Immature natural killer cell (primary cell): Measurements from ENCODE around the gene AKR7A2. TPM values are rescaled to one million over a fixed set of nuclear protein-coding genes. Genes with fewer than 3 reads are reported as not detected.

Experiments used
- DNase-seq, 3 donors: peaks; one replicate each; pipeline ENCODE4 v3.0.0; 2022; ENCODE audit warnings: mixed read lengths in 1 of 3
- H3K27ac Mint-ChIP-seq, 6 donors: one replicate each; pipeline ENCODE4 v1.8.0; 2020; ENCODE audit warnings: mixed read lengths in 6 of 6, mild to moderate bottlenecking in 5 of 6, inconsistent platforms in 4 of 6, moderate library complexity in 3 of 6
- H3K27me3 Mint-ChIP-seq, 3 donors: one replicate each; pipeline ENCODE4 v1.8.0; 2020 to 2021; ENCODE audit warnings: low read depth in 3 of 3, mild to moderate bottlenecking in 3 of 3, mixed read lengths in 3 of 3, moderate library complexity in 3 of 3, inconsistent platforms in 1 of 3
- H3K36me3 Mint-ChIP-seq, 3 donors: one replicate each; pipeline ENCODE4 v1.8.0; 2020; ENCODE audit warnings: mixed read lengths in 3 of 3, inconsistent platforms in 2 of 3, mild to moderate bottlenecking in 2 of 3
- H3K4me1 Mint-ChIP-seq, 2 donors: one replicate each; pipeline ENCODE4 v1.8.0; 2020; ENCODE audit warnings: inconsistent platforms in 2 of 2, mild to moderate bottlenecking in 2 of 2, mixed read lengths in 2 of 2, moderate library complexity in 1 of 2
- H3K4me3 Mint-ChIP-seq, 5 donors: one replicate each; pipeline ENCODE4 v1.8.0; 2020; ENCODE audit warnings: mild to moderate bottlenecking in 5 of 5, mixed read lengths in 5 of 5, inconsistent platforms in 3 of 5, moderate library complexity in 3 of 5
- H3K9me3 Mint-ChIP-seq, 6 donors: one replicate each; pipeline ENCODE4 v1.8.0; 2020; ENCODE audit warnings: mild to moderate bottlenecking in 6 of 6, mixed read lengths in 6 of 6, inconsistent platforms in 4 of 6, moderate library complexity in 3 of 6
- polyA plus RNA-seq, 3 donors: library from polyadenylated mRNA; unstranded; fragments of 300-500 nt; fragmentation: Illumina TruSeq; gene quantifications; one replicate each; pipeline ENCODE4 v1.2.3, GENCODE V29; 2021

The AKR7A2 gene
- polyA plus RNA-seq, 3 donors from 2014 or later = 130 to 217 (median 153) TPM

DNA sequence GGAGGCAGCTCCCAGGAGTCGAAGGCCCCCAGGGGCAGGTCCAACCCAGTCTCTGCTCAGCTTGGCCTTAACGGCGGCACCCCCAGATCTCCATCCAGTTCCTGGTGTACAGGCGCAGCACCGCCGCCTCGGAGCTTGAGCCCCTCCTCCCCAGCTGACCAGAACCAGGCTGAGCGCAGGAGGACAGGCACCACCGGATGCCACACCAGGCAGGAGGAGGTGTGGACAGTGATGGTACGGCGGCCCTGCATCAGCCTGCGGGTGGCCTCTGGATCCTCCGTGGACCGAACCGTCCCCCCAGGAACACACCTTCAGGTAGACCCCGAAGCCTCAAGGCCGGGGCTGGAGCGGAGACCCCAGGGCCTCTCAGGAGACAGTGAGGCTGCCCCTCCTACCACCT lies 16.5 kb upstream of the AKR7A2 start:
- Mint-ChIP-seq H3K27ac (no peak overlapping the region), H3K36me3 (peaks cover 0 to 6% (median 3%) of the 10 kb centered on the region in 3 donors), H3K4me3 (no peak overlapping the region), H3K9me3 (no peaks in the 10 kb centered on the region), H3K4me1 (no peaks in the 10 kb centered on the region), H3K27me3 (peaks cover 12 to 23% (median 18%) of the 10 kb centered on the region in 3 donors)
- no peak for DNase-seq

DNA sequence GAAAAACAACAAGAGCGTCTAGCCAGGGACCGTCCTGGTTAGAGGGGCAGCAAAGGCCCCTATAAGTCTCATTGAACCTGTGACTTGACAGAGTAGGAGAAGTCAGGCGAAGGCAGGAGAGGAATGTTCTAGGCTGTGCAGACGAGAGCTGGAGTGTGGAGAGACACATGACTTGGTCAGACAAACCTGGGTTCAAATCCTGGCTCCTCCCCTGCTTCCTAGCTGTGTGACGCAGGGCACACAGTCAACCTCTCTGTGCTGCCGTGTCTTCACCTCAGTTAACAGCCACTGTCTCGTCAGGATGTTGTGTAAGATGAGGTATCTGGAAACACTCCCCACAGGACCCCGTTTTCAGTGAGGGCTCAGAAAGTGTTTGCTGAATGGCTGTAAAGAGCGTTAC lies 15.8 kb upstream of the AKR7A2 start:
- no peaks in the 10 kb centered on the region for H3K4me1 Mint-ChIP-seq
- H3K27me3 Mint-ChIP-seq = peaks cover 15 to 23% (median 18%) of the 10 kb centered on the region in 3 donors
- no peaks in the 10 kb centered on the region for H3K9me3 Mint-ChIP-seq
- no peak overlapping the region for H3K4me3 Mint-ChIP-seq
- peaks cover 0 to 6% (median 4%) of the 10 kb centered on the region in 3 donors for H3K36me3 Mint-ChIP-seq
- no peak overlapping the region for H3K27ac Mint-ChIP-seq
- no peak for DNase-seq

DNA sequence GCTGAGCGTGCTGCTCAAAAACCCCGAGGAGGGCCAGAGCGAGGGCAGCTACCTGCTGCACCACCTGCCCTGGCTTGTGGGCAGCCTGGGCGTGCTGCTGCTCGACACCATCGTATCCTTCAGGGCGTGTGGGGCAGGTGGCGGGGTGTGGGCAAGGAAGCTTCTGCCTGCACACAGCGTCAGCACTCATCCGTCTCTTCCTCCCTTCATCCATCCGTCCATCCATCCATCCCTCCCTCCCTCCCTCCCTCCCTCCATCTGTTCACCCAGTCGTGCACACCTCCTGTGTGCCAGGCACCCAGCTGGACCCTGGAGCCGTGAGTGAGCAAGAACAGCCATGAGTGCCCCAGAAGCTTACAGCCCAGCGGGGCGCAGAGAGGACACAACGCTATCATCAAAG lies 15.4 kb upstream of the AKR7A2 start:
- no peaks in the 10 kb centered on the region for H3K4me1 Mint-ChIP-seq
- no peak for DNase-seq
- H3K27me3 Mint-ChIP-seq = peaks cover 18 to 23% (median 18%) of the 10 kb centered on the region in 3 donors
- H3K4me3 Mint-ChIP-seq = no peak overlapping the region
- no peak overlapping the region for H3K27ac Mint-ChIP-seq
- H3K36me3 Mint-ChIP-seq = peaks cover 0 to 7% (median 6%) of the 10 kb centered on the region in 3 donors
- H3K9me3 Mint-ChIP-seq = no peaks in the 10 kb centered on the region

DNA sequence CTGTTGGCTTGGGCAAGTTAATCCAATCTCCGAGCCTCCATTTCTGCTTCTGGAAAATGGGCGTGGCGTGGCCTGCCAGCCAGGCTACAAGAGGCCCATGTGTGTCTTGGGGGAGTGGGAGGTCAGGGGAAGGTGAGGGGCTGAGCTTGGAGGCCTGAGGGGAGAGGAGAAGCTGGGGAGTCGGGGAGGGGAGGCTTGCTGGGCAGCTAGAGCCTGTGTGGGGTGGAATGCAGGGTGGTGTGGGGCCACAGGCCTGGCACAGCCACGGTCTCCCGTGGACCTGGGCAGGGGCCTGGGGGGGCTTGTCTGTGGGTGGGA lies 14.8 kb upstream of the AKR7A2 start:
- H3K9me3 Mint-ChIP-seq = no peaks in the 10 kb centered on the region
- H3K4me3 Mint-ChIP-seq = no peak overlapping the region
- no peak overlapping the region for H3K27ac Mint-ChIP-seq
- H3K36me3 Mint-ChIP-seq = peaks cover 0 to 7% (median 6%) of the 10 kb centered on the region in 3 donors
- H3K4me1 Mint-ChIP-seq = no peaks in the 10 kb centered on the region
- peaks cover 16 to 26% (median 21%) of the 10 kb centered on the region in 3 donors for H3K27me3 Mint-ChIP-seq
- DNase-seq = no peak

DNA sequence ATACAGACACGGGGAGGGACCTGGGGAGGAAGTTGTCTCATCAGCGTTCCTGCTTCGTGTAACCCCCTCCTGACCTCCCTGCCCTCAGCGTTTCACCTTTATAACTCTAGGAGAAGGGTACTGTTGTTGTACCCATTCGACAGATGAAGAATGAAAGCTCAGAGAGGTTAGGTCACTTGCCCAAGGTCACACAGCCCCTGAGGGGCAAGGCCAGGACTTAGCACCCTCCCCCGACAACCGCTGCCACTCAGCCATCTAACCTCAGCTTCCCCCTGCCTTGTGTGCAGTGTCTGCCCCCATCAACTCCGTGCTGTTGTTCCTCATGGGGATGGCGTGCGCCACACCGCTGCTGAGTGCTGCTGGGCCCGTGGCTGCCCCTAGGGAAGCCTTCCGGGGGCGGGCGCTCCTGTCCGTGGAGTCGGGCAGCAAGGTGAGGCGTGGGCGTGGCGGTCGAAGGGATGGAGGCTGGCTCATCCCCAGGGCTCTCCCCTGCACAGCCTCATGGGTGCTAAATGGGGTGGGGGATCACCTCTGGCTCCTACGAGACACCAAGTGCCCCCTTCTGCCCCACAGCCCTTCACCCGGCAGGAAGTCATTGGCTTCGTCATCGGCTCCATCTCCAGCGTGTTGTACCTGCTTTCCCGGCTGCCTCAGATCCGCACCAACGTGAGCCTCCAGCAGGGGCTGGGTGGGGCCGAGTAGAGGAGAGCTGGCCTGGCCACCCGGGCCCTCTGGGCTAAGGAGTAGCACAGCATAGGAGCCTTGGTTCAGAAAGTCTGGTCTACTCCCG lies 14.2 kb upstream of the AKR7A2 start:
- H3K27me3 Mint-ChIP-seq = peaks cover 16 to 26% (median 22%) of the 10 kb centered on the region in 3 donors
- no peak for DNase-seq
- H3K36me3 Mint-ChIP-seq = peaks cover 0 to 8% (median 7%) of the 10 kb centered on the region in 3 donors
- no peaks in the 10 kb centered on the region for H3K9me3 Mint-ChIP-seq
- no peaks in the 10 kb centered on the region for H3K4me1 Mint-ChIP-seq
- H3K4me3 Mint-ChIP-seq = no peak overlapping the region
- no peak overlapping the region for H3K27ac Mint-ChIP-seq

DNA sequence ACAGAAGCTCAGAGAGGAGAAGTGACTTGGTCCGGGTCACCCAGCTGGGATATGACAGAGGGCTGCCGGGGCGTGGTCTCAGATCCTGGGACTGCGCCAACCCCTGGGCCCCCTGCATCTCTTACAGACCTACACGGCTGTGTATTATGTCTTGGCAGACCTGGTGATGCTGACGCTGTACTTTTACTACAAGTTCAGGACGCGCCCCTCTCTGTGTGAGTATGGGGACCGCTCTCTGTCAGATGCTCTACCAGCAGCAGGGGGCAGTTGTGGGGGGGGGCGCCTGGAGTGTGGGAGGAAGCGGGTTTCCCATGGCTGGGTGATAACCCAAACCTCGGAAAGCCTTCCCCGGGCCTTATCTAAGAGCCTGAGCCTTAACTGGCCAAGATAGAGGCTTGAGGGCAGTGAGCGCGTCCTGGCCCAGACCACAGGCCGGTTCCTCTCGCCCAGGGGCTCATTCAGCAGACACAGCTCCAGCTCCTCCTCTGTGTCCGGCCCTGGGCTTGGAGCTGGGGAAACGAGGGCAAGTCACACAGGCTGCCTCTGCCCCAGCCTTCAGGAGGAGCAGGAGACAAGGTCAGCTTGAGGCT lies 13.5 kb upstream of the AKR7A2 start:
- Mint-ChIP-seq H3K27me3 (peaks cover 16 to 26% (median 25%) of the 10 kb centered on the region in 3 donors), H3K27ac (no peak overlapping the region), H3K9me3 (no peaks in the 10 kb centered on the region), H3K36me3 (peaks cover 0 to 9% (median 7%) of the 10 kb centered on the region in 3 donors), H3K4me1 (no peaks in the 10 kb centered on the region), H3K4me3 (no peak overlapping the region)
- DNase-seq = no peak

DNA sequence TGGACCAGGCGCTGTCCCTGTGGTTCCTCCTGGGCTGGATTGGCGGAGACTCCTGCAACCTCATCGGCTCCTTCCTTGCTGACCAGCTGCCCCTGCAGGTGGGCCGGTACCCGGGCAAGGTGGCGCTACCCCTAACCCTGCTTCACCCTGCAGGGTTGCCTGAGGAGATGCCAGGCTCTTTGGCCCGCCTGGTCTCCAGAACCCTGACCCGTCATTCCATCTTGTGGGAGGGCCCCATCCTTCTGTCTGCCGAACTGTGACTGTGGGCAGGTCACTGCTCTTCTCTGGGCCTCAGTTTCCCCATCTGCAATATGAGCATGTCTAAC lies 12.7 kb upstream of the AKR7A2 start:
- no peaks in the 10 kb centered on the region for H3K4me1 Mint-ChIP-seq
- no peaks in the 10 kb centered on the region for H3K9me3 Mint-ChIP-seq
- no peak for DNase-seq
- H3K4me3 Mint-ChIP-seq = no peak overlapping the region
- peak overlapping the region in 1 of 6 donors; percentile 65 for H3K27ac Mint-ChIP-seq
- H3K27me3 Mint-ChIP-seq = peaks cover 11 to 26% (median 25%) of the 10 kb centered on the region in 3 donors
- peaks cover 0 to 8% (median 7%) of the 10 kb centered on the region in 3 donors for H3K36me3 Mint-ChIP-seq

DNA sequence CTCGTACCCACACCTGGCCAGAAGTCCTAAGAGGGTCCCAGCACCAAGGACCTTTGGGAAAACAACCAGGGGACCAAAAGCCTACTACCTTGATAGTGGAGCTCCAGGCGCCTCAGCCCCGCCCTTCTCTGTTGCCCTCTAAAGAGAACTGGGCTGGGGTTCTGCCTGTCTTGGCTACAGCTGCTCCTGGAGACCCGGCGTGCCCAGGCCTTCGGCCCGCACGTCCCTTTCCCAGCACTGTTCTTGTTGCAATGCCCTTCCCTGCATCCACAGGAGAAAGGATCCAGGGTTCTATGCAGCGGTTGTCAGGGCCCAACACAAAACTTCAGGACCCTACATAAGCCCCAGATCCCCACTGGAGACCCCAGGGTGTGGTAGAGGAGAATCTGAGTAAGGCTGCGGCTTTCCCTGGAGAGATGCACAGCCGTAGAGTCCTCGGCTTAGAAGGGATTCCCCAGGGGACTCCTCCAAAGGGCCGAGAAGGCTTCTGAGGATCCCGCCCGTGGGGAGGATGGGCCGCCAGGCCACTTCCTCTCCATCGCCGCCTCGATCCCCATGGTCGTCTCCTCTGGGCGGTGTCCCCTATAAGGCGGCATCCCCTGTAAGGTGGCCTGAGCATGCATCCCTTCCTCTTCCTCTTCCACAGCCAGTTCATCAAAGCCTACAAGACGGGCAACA lies 12.2 kb upstream of the AKR7A2 start:
- H3K4me3 Mint-ChIP-seq = no peak overlapping the region

DNA sequence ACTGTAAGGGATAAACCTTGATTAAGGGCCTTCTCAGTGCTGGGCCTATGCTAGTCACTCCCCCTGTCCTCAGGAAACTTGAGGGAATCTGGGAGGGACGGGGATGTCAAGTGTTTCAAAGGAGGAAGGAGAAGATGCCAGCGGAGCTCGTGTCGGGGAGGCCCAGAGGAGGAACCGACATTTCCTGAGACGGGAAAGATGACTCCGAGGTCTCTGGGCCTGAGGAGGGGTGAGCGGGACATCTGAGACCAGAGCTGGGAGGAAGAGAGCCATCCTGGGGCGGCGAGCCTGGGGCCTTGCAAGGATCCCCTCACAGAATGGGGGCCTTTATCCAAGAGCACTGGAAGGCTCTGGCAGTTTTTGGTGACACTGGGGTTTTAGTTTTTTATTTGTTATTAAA lies 10.5 kb upstream of the AKR7A2 start:
- DNase-seq = no peak
- Mint-ChIP-seq H3K36me3 (peaks cover 0 to 17% (median 11%) of the 10 kb centered on the region in 3 donors), H3K4me1 (no peaks in the 10 kb centered on the region)

More for the DNA sequence above, 12.2 kb upstream of the AKR7A2 start:
- DNase-seq = no peak
- H3K36me3 Mint-ChIP-seq = peaks cover 0 to 10% (median 6%) of the 10 kb centered on the region in 3 donors
- H3K27ac Mint-ChIP-seq = peak overlapping the region in 1 of 6 donors; percentile 65
- no peaks in the 10 kb centered on the region for H3K9me3 Mint-ChIP-seq
- no peaks in the 10 kb centered on the region for H3K4me1 Mint-ChIP-seq
- H3K27me3 Mint-ChIP-seq = peaks cover 10 to 26% (median 25%) of the 10 kb centered on the region in 3 donors

DNA sequence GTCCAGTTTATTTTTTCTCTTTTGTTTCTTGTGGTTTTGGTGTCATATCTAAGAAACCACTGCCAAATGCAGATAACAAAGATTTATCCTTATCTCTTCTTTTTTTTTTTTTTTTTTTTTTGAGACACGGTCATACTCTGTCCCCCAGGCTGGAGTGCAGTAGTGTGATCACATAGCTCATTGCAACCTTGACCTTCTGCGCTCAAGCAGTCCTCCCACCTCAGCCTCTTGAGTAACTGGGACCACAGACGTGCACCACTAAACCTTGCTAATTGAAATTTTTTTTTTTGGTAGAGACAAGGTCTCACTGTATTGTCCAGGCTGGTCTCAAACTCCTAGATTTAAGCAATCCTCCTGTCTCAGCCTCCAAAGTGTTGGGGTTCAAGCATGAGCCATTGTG lies 9.1 kb upstream of the AKR7A2 start:
- no peaks in the 10 kb centered on the region for H3K9me3 Mint-ChIP-seq
- DNase-seq = no peak
- H3K36me3 Mint-ChIP-seq = peaks cover 0 to 17% (median 11%) of the 10 kb centered on the region in 3 donors
- no peak overlapping the region for H3K27ac Mint-ChIP-seq
- H3K4me1 Mint-ChIP-seq = peaks cover 4 to 9% of the 10 kb centered on the region in 2 donors
- H3K4me3 Mint-ChIP-seq = no peak overlapping the region
- peaks cover 3 to 25% (median 17%) of the 10 kb centered on the region in 3 donors for H3K27me3 Mint-ChIP-seq

More for the DNA sequence above, 10.5 kb upstream of the AKR7A2 start:
- Mint-ChIP-seq H3K27ac (peak overlapping the region in 1 of 6 donors; percentile 8), H3K4me3 (no peak overlapping the region), H3K9me3 (no peaks in the 10 kb centered on the region), H3K27me3 (peaks cover 10 to 25% (median 21%) of the 10 kb centered on the region in 3 donors)

DNA sequence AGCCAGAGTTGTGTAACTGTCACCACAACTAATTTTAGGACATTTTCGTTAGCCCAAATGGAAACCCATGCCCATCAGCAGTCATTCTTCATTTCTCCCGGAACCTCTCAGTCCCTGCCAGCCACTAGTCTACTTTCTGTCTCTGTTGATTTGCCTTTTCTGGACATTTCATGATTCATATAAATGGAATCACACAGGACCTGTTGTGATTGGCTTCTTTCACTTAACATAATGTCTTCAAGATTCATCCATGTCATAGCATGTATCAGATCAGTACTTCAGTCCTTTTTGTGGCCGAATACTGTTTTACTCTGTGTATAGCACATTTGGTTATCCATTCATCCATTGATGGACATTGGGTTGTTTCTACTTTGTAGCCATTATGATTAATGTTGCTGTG lies 7.3 kb upstream of the AKR7A2 start:
- H3K36me3 Mint-ChIP-seq = peaks cover 0 to 17% (median 11%) of the 10 kb centered on the region in 3 donors
- H3K27ac Mint-ChIP-seq = no peak overlapping the region
- peaks cover 1 to 22% (median 10%) of the 10 kb centered on the region in 3 donors for H3K27me3 Mint-ChIP-seq
- no peak overlapping the region for H3K4me3 Mint-ChIP-seq
- H3K4me1 Mint-ChIP-seq = peaks cover 10 to 15% of the 10 kb centered on the region in 2 donors
- H3K9me3 Mint-ChIP-seq = no peaks in the 10 kb centered on the region
- DNase-seq = no peak

DNA sequence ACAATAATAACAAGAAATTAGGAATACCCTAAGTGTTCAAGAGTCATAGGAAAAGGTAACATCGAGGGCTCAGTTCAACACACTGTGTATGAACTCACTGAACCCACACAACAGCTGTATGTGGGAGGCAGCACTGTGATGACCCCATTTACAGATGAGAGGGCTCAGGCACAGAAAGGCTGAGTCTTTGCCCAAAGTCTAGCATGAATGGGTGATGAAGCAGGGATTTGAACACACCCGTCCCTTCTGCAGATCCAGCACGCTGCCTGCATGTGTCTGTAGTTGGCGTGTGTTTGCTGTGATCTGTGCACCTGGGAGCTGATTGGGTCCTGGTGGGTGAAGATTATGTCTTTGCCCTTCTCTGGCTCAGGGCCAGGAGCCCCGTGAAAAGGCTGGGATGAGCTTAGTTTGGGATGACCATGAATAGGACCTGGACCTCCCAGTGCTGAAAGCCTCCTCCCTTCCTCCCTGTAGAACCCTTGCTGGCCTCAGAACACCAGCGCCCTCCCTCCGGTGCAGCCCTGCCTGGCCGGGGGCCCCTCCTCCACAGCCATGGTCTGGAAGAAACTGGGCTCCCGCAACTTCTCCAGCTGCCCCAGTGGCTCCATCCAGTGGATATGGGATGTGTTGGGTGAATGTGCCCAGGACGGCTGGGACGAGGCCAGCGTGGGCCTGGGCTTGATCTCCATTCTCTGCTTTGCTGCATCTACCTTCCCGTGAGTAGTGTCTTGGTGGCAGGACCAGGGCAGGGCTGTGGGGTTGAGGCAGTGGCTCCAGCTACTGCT lies 5.4 kb upstream of the AKR7A2 start:
- no peak for DNase-seq
- Mint-ChIP-seq H3K4me3 (no peak overlapping the region), H3K4me1 (peaks cover 24 to 27% of the 10 kb centered on the region in 2 donors), H3K27ac (no peak overlapping the region), H3K27me3 (peaks cover 4 to 15% (median 13%) of the 10 kb centered on the region in 3 donors), H3K9me3 (no peaks in the 10 kb centered on the region), H3K36me3 (peaks cover 0 to 11% (median 11%) of the 10 kb centered on the region in 3 donors)

DNA sequence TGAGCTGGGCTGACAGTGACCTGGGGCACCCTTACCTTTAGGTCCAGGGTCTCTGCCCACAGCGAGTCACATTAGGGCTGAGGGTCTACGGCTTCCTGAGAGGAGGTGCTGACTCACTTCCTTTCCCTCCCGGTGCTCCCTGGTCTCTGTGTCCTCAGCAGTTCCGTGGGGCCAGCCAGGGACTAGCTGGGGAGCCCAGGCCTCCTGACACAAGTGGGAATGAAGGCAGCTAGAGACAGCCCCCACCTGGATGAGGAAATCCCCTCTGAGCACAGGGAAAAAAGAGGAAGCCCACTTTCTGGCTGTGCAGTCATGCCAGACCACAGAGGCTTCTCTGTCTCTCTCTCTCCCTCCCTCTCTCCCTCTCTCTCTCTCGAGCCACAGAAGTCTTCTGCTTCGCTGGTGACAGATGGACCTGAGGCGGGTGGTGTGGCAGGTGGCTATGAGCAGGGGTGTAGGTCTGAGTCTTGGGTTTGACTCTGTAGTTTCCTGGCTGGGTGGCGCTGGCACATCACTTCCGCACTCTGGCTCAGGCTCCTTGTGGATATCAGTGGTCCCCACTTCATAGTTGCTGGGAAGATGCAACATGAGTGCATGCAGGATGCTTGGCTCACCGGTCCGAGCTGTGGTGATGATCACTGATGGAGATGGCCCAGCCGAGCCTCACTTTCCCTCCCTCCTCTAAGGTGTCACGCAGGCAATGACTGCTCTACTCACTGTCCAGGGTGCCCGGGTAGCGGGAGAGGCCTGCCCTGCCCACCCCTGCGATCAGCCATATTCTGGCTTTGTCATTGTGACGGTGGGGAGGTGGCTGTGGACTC lies 3.6 kb upstream of the AKR7A2 start:
- Mint-ChIP-seq H3K27ac (peak overlapping the region in 4 of 6 donors; percentile 11 to 72 (median 20)), H3K9me3 (no peaks in the 10 kb centered on the region), H3K4me3 (peak overlapping the region; percentile 9 to 46 (median 33)), H3K36me3 (peaks cover 0 to 11% (median 8%) of the 10 kb centered on the region in 3 donors), H3K27me3 (peaks cover 4 to 10% (median 5%) of the 10 kb centered on the region in 3 donors), H3K4me1 (peaks cover 34 to 37% of the 10 kb centered on the region in 2 donors)
- DNase-seq = no peak
